Measurements from ENCODE around the gene JARID2.

- TF ChIP-seq CTCF (IDR thresholded peaks at IDR 0.05) (no peak), NFIC (IDR thresholded peaks at IDR 0.05; ENCODE audit: borderline replicate concordance) (no peak), ZBTB33 (IDR thresholded peaks at IDR 0.05; ENCODE audit: borderline replicate concordance, low read depth) (no peak), TCF12 (IDR thresholded peaks at IDR 0.05) (no peak), REST (IDR thresholded peaks at IDR 0.05; ENCODE audit: low read depth, low read length) (no peak), USF1 (IDR thresholded peaks at IDR 0.05; ENCODE audit: borderline replicate concordance, low read depth) (no peak), ELF1 (IDR thresholded peaks at IDR 0.05) (no peak), RAD21 (IDR thresholded peaks at IDR 0.05; ENCODE audit: low read length) (no peak), FOXJ3 (CRISPR knock-in tag; IDR thresholded peaks at IDR 0.05) (no peak), SIN3A (IDR thresholded peaks at IDR 0.05; ENCODE audit: borderline replicate concordance, low read depth, low read length) (no peak), MAX (IDR thresholded peaks at IDR 0.05; ENCODE audit: low read depth) (no peak), IRF3 (IDR thresholded peaks at IDR 0.05; ENCODE audit: low read depth, low read length) (no peak), TAF1 (IDR thresholded peaks at IDR 0.05; ENCODE audit: borderline replicate concordance, low read depth, low read length) (no peak), POLR2AphosphoS5 (IDR thresholded peaks at IDR 0.05; ENCODE audit: low read depth, low read length) (no peak)
Observed at GRCh38 chr6:15404685-15404980, 158.8 kb downstream of the JARID2 start.

Measured in SK-N-SH (cell line).